ENCODE data around the gene CD7.

- TF ChIP-seq EZH2 (IDR thresholded peaks at IDR 0.05) = no peak
- no peak for TF ChIP-seq POLR2AphosphoS5 (IDR thresholded peaks at IDR 0.05; ENCODE audit: borderline replicate concordance, low read depth, low read length)
Observed at GRCh38 chr17:82280537-82280936, 36.9 kb downstream of the CD7 start.

Measured in SK-N-MC (cell line).